Measurements from ENCODE around the gene PKMYT1. TPM values are rescaled to one million over a fixed set of nuclear protein-coding genes. Genes with fewer than 3 reads are reported as not detected.
A peak's percentile ranks its signal among the peaks of the same experiment; 100 is the strongest.

Gene PKMYT1
- polyA plus RNA-seq, 1 of the 3 experiments (the other 2 are of a cell fraction) = 8.5 TPM

- TF ChIP-seq PBX3 (IDR thresholded peaks at IDR 0.05) (no peak), USF2 (IDR thresholded peaks at IDR 0.05; ENCODE audit: borderline replicate concordance, low read depth, low read length) (no peak), RFX5 (IDR thresholded peaks at IDR 0.05; ENCODE audit: low read length) (no peak), TAF1 (IDR thresholded peaks at IDR 0.05; ENCODE audit: borderline replicate concordance, low read depth, low read length) (no peak), USF1 (IDR thresholded peaks at IDR 0.05; ENCODE audit: borderline replicate concordance, low read depth) (no peak), GABPA (IDR thresholded peaks at IDR 0.05; ENCODE audit: low read depth) (no peak), EP300 (IDR thresholded peaks at IDR 0.05; ENCODE audit: borderline replicate concordance in 1 of 2, low read depth in 1 of 2, low read length in 1 of 2) (no peak), TEAD4 (IDR thresholded peaks at IDR 0.05; ENCODE audit: borderline replicate concordance, insufficient read depth) (no peak), RXRA (IDR thresholded peaks at IDR 0.05; ENCODE audit: borderline replicate concordance, low read depth) (no peak), RAD21 (IDR thresholded peaks at IDR 0.05; ENCODE audit: low read length) (no peak)
Measured at GRCh38 chr16:3019594-3020246, 39.5 kb upstream of the PKMYT1 start (continued).

- Histone ChIP-seq H3K4me3 (ENCODE audit: low read depth in 2 of 2, low read length in 1 of 2) (peak within 1 kb of the TSS in 1 of 2 experiments; percentile 13; a peak in 1 of 4 replicates), H3K27me3 (ENCODE audit: insufficient read depth) (no peaks in the 10 kb centered on the region), H3F3A (replicated peaks; ENCODE audit: insufficient read depth) (peaks cover 22% of the 10 kb centered on the region), H3K27ac (ENCODE audit: low read depth in 2 of 2, low read length in 1 of 2) (no peak within 1 kb of the TSS), H3K9ac (no peak within 1 kb of the TSS), H3K9me3 (no peaks in the 10 kb centered on the region), H3K4me2 (no peak within 1 kb of the TSS), H2AFZ (ENCODE audit: low read depth) (no peak within 1 kb of the TSS), H3K9me2 (no peaks in the 10 kb centered on the region), H4K20me1 (ENCODE audit: insufficient read depth) (peaks cover 8% of the 10 kb centered on the region), H3K36me3 (replicated peaks in 1 of 2; ENCODE audit: control insufficient read depth in 1 of 2, insufficient read depth in 2 of 2, low read length in 1 of 2) (peaks cover 4 to 15% of the 10 kb centered on the region in 2 experiments), H3K4me1 (ENCODE audit: control insufficient read depth in 1 of 2, insufficient read depth in 2 of 2, low read depth in 1 of 2, low read length in 1 of 2) (peaks cover 6 to 29% of the 10 kb centered on the region in 2 experiments; a peak in 3 of 4 replicates), H3K79me2 (ENCODE audit: insufficient read depth) (peaks cover 11% of the 10 kb centered on the region; the same call in 1 of the 2 replicates)
- TF ChIP-seq TCF12 (IDR thresholded peaks at IDR 0.05) (no peak), FOXJ3 (CRISPR knock-in tag; IDR thresholded peaks at IDR 0.05) (no peak), NFIC (IDR thresholded peaks at IDR 0.05; ENCODE audit: borderline replicate concordance) (no peak), CTCF (IDR thresholded peaks at IDR 0.05) (peak; percentile 50)
- ChIA-PET POLR2A (no interaction called here), CTCF (interaction anchor here (0.6 to 8.5 kb wide), 6 partner anchors 11 to 133 kb away, joined by 3 to 111 read pairs (median 6); partner anchors contain the start of gene KREMEN2)
- WGBS (ENCODE audit: low lambda C conversion rate) = 42% methylated on average over 23 of the region's 52 CpGs
- DNase-seq = peak; percentile 92
Measured at GRCh38 chr16:3017794-3018506, 37.7 kb upstream of the PKMYT1 start, which contains the start of gene CLDN6. CLDN6 (minus strand) TSS chr16:3018183; CDS start chr16:3016021, 2,162 bp downstream.

Measured in SK-N-SH (cell line).